Uterus (tissue), 2 donors: ENCODE measurements around the gene TAS2R41.

Experiments
- CTCF ChIP-seq, 4 experiments: fragments of 200-600 bp in 2 of 4; fragments of 450-650 bp in 2 of 4; sonication (generic) in 2 of 4; IDR thresholded peaks; one replicate each; pipeline ENCODE4 v1.5.1; 2016 to 2019; ENCODE audit warnings: antibody characterized with exemption in 4 of 4, mild to moderate bottlenecking in 2 of 4, moderate library complexity in 1 of 4
- POLR2A ChIP-seq, 2 donors: fragments of 450-650 bp; IDR thresholded peaks; one replicate each; pipeline ENCODE4 v1.6.1; 2016; ENCODE audit warnings: antibody characterized with exemption in 2 of 2, mild to moderate bottlenecking in 1 of 2, moderate library complexity in 1 of 2

DNA sequence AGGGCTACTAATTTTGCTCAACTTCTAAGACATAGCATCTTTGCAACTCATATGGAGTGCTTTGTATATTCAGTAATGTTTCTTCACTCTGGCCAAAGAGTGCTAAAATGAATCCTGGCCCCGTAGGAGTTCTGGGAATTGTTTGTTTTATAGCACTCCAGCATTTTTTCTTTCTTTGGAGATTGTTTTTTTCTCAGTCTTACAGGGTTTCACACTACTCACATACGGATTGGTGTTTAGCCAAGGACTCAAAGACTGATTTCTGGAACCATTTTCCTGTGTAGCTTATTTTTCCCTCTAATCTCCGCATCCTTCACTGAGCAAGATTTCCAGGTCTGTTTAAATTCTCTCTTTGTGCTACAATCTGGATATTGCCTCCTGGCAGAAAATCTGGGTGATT, 6.4 kb downstream of the TAS2R41 start:
- no peak for TF ChIP-seq POLR2A (IDR thresholded peaks at IDR 0.05)
- TF ChIP-seq CTCF (IDR thresholded peaks at IDR 0.05) = no peak
